B cell (primary cell): ENCODE measurements around the gene MATN3. TPM values are rescaled to one million over a fixed set of nuclear protein-coding genes. Genes with fewer than 3 reads are reported as not detected.

ENCODE experiments used
- ATAC-seq: fragments of 200-7000 bp; cut with Tn5 transposase; one replicate; pipeline ENCODE4 v1.10.0; 2021; ENCODE audit warnings: low read depth, mild to moderate bottlenecking, moderate number of reproducible peaks, moderate library complexity
- CTCF ChIA-PET: fragments of 350-600 bp; sonication (Branson Sonifier 250); formaldehyde crosslinking; loops from one replicate; lab custom pipeline; 2021; ENCODE audit warnings: antibody characterized with exemption, inconsistent platforms; lab: Charles Lee
- POLR2A ChIA-PET: fragments of 350-600 bp; sonication (Branson Sonifier 250); formaldehyde crosslinking; loops from one replicate; lab custom pipeline; 2021; ENCODE audit warnings: antibody characterized with exemption; lab: Charles Lee
- DNase-seq: peaks from one replicate; pipeline ENCODE4 v3.0.0; 2013
- H2AFZ ChIP-seq: 2 replicates; pipeline ENCODE4 v1.6.1; 2012; ENCODE audit warnings: mild to moderate bottlenecking, low read depth, low read length; ENCODE audit not compliant: insufficient read depth, poor library complexity, severe bottlenecking
- H3K27ac ChIP-seq, 2 donors: 1 replicate in 1 of 2; 2 replicates in 1 of 2; pipeline ENCODE4 v1.5.1; 2012 to 2013; ENCODE audit warnings: low read length in 2 of 2, mild to moderate bottlenecking in 2 of 2, moderate library complexity in 1 of 2
- H3K27me3 ChIP-seq, 4 experiments: fragments of 200-600 bp in 1 of 4; sonication (generic) in 1 of 4; replicated peaks in 1 of 4; 1 replicate in 2 of 4; 2 replicates in 2 of 4; pipeline versions ENCODE4 v1.6.1 to v1.7.0; 2013 to 2016; ENCODE audit warnings: low read length in 3 of 4, mild to moderate bottlenecking in 2 of 4, mixed read lengths in 1 of 4, moderate library complexity in 1 of 4; ENCODE audit not compliant: insufficient read depth in 4 of 4, control insufficient read depth in 3 of 4; ENCODE audit errors: control extremely low read depth in 1 of 4
- H3K36me3 ChIP-seq, 2 experiments: replicated peaks in 1 of 2; 1 replicate in 1 of 2; 2 replicates in 1 of 2; pipeline versions ENCODE4 v1.6.1 to v1.7.1; 2013; ENCODE audit warnings: low read length in 1 of 2; ENCODE audit not compliant: insufficient read depth in 2 of 2, control insufficient read depth in 1 of 2; ENCODE audit errors: control extremely low read depth in 1 of 2, extremely low read depth in 1 of 2
- H3K4me1 ChIP-seq, 2 donors: fragments of 200-600 bp in 1 of 2; sonication (generic) in 1 of 2; 1 replicate in 1 of 2; 2 replicates in 1 of 2; pipeline versions ENCODE4 v1.5.1 to v1.6.1; 2013 to 2017; ENCODE audit warnings: low read length in 2 of 2; ENCODE audit not compliant: control insufficient read depth in 2 of 2, insufficient read depth in 2 of 2
- H3K4me2 ChIP-seq: replicated peaks from 2 replicates; pipeline ENCODE3; 2012; ENCODE audit warnings: mild to moderate bottlenecking, low read depth, low read length; ENCODE audit not compliant: poor library complexity, severe bottlenecking
- H3K4me3 ChIP-seq, 5 experiments: fragments of 200-600 bp in 1 of 5; sonication (generic) in 1 of 5; 1 replicate in 3 of 5; 2 replicates in 2 of 5; pipeline versions ENCODE4 v1.5.1 to v1.7.0; 2011 to 2016; ENCODE audit warnings: low read length in 4 of 5, mild to moderate bottlenecking in 4 of 5, low read depth in 2 of 5, control low read depth in 1 of 5, moderate library complexity in 1 of 5; ENCODE audit not compliant: insufficient read depth in 1 of 5; ENCODE audit errors: control extremely low read depth in 1 of 5, extremely low read depth in 1 of 5
- H3K79me2 ChIP-seq: fragments of 200-600 bp; sonication (generic); one replicate; pipeline ENCODE4 v1.6.0; 2016; ENCODE audit warnings: low read length; ENCODE audit not compliant: control insufficient read depth, insufficient read depth
- H3K9ac ChIP-seq: fragments of 200-600 bp; sonication (generic); 2 replicates; pipeline ENCODE4 v1.6.1; 2017; ENCODE audit warnings: mild to moderate bottlenecking, low read length, moderate library complexity
- H3K9me3 ChIP-seq, 3 donors: one replicate each; pipeline versions ENCODE4 v1.6.1 to v1.7.1; 2013; ENCODE audit warnings: low read length in 2 of 3; ENCODE audit not compliant: control insufficient read depth in 2 of 3, insufficient read depth in 1 of 3; ENCODE audit errors: control extremely low read depth in 1 of 3
- H4K20me1 ChIP-seq: 2 replicates; pipeline ENCODE4 v1.6.0; 2012; ENCODE audit warnings: mild to moderate bottlenecking, low read length; ENCODE audit not compliant: insufficient read depth, control insufficient read depth, poor library complexity, severe bottlenecking
- H3K27ac Mint-ChIP-seq: one replicate; pipeline ENCODE4 v1.8.0; 2021; ENCODE audit warnings: mixed read lengths
- H3K27me3 Mint-ChIP-seq: one replicate; pipeline ENCODE4 v1.8.0; 2021; ENCODE audit warnings: mixed read lengths
- H3K4me1 Mint-ChIP-seq: one replicate; pipeline ENCODE4 v1.8.0; 2021; ENCODE audit warnings: mixed read lengths
- H3K4me3 Mint-ChIP-seq: one replicate; pipeline ENCODE4 v1.8.0; 2021; ENCODE audit warnings: mixed read lengths
- H3K9me3 Mint-ChIP-seq: one replicate; pipeline ENCODE4 v1.8.0; 2022; ENCODE audit warnings: mixed read lengths; ENCODE audit not compliant: insufficient read depth
- EZH2 ChIP-seq: IDR thresholded peaks from 2 replicates; pipeline ENCODE4 v1.6.1; 2012; ENCODE audit warnings: borderline replicate concordance, low read depth, mild to moderate bottlenecking, moderate library complexity, low read length; ENCODE audit not compliant: insufficient read depth, poor library complexity, severe bottlenecking
- WGBS: methylation state at CpG from one replicate; pipeline ENCODE4 v1.1.5; 2013; ENCODE audit warnings: missing lambda C conversion rate; ENCODE audit not compliant: insufficient coverage; 5-methylcytosine and 5-hydroxymethylcytosine counted together
- intact Hi-C: fragments of 100-400 bp; cut with micrococcal nuclease; formaldehyde crosslinking; loops from one replicate; pipeline ENCODE4 v1.10.0; 2022
- polyA plus RNA-seq: library from polyadenylated mRNA; depleted of rRNA; stranded (reverse); fragments of >200 nt; gene quantifications from 2 replicates; pipeline ENCODE4 v1.2.3, GENCODE V29; 2012
- total RNA-seq, 2 donors: library from RNA; stranded (reverse); fragments of 120-200 nt in 1 of 2; gene quantifications; 1 replicate in 1 of 2; 2 replicates in 1 of 2; pipeline versions ENCODE4 v1.2.3 to v1.2.4, GENCODE V29; 2013 to 2022
- TF ChIP-seq, protein P1 (sequence below): fragments of 200-600 bp; IDR thresholded peaks from one replicate; pipeline ENCODE4 v1.8.0; 2022; ENCODE audit warnings: antibody characterized with exemption, mild to moderate bottlenecking

The MATN3 gene
- total and polyA plus RNA-seq, 2 donors (not counting 1 experiment from before 2014, with no cell fraction given), result not detected

DNA sequence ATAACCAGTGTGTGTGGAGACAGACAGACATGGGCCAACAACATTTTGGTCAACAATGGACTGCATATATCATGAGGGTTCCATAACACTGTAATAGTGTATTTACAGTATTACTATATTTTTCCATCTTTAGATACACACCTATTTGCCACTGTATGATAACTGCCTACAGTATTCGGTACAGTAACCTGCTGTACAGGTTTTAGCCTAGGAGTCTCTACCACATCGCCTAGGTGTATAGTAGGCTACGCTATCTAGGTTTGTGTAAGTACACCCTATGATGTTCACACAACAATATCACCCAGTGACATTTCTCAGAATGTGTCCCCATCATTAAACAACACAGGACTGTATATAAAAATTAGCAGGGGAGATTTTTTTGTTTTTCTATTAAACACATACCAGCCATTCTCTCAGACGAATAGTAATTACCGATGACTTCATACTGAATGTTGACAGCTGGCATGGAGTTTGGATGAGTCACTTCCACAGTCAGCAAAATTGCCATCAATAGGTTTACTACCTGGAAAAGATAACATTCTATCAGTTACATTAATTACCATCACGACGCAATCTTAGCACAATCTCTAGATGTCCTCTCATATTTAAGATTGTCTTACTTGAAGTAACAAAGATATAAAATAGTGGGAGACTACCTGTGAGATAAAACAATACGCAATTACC, 28.2 kb upstream of the MATN3 start:
- Histone ChIP-seq H3K27ac (no peak overlapping the region), H3K9me3 (no peaks in the 10 kb centered on the region), H3K36me3 (peaks cover 15 to 54% of the 10 kb centered on the region in 2 experiments), H2AFZ (no peak overlapping the region), H3K4me1 (peaks cover 14 to 15% of the 10 kb centered on the region in 2 donors), H3K79me2 (peaks cover 68% of the 10 kb centered on the region), H3K4me2 (no peak overlapping the region), H3K27me3 (no peaks in the 10 kb centered on the region), H4K20me1 (peaks cover 60% of the 10 kb centered on the region), H3K4me3 (no peak overlapping the region), H3K9ac (no peak overlapping the region)
- no peak for TF ChIP-seq EZH2
- TF ChIP-seq, protein P1, sequence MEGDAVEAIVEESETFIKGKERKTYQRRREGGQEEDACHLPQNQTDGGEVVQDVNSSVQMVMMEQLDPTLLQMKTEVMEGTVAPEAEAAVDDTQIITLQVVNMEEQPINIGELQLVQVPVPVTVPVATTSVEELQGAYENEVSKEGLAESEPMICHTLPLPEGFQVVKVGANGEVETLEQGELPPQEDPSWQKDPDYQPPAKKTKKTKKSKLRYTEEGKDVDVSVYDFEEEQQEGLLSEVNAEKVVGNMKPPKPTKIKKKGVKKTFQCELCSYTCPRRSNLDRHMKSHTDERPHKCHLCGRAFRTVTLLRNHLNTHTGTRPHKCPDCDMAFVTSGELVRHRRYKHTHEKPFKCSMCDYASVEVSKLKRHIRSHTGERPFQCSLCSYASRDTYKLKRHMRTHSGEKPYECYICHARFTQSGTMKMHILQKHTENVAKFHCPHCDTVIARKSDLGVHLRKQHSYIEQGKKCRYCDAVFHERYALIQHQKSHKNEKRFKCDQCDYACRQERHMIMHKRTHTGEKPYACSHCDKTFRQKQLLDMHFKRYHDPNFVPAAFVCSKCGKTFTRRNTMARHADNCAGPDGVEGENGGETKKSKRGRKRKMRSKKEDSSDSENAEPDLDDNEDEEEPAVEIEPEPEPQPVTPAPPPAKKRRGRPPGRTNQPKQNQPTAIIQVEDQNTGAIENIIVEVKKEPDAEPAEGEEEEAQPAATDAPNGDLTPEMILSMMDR, result no peak
- DNase-seq (no peak), ATAC-seq (no peak)
- intact Hi-C loops, result no loop called here
- no peak overlapping the region for H3K27ac Mint-ChIP-seq
- 80% methylated on average over 1 of the region's 8 CpGs for WGBS
- no peak overlapping the region for H3K4me3 Mint-ChIP-seq
- H3K27me3 Mint-ChIP-seq, result no peaks in the 10 kb centered on the region
- ChIA-PET POLR2A (no interaction called here), CTCF (interaction anchor here (1.6 to 3.9 kb wide), 2 partner anchors 25 kb away, joined by 6 to 16 read pairs; no protein-coding TSS in a partner anchor)
- H3K9me3 Mint-ChIP-seq, result no peaks in the 10 kb centered on the region
- H3K4me1 Mint-ChIP-seq, result peaks cover 52% of the 10 kb centered on the region

DNA sequence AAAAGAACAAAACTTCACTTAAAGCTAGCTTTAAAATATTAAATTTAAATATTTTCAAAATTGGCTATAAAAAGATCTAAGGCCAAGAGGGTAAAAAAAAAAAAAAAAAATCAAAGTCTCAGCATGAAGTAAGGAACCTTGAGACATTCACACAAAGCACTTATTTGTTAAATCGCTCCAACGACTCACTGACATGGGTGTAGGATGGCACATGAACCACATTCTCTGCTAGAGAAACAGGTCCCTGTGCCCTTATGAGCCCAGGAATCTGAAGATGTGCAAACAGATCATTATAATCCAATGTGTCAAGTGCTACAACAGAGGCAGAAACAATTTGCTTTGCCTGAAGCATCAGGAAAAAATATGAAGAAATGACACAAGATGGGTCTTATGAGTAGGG, 25.2 kb upstream of the MATN3 start:
- H3K4me3 Mint-ChIP-seq, result no peak overlapping the region
- no peaks in the 10 kb centered on the region for H3K27me3 ChIP-seq
- POLR2A ChIA-PET, result no interaction called here
- peaks cover 39% of the 10 kb centered on the region for H4K20me1 ChIP-seq
- peaks cover 14 to 15% of the 10 kb centered on the region in 2 donors for H3K4me1 ChIP-seq
- H3K36me3 ChIP-seq, result peaks cover 15 to 74% of the 10 kb centered on the region in 2 experiments
- no peak overlapping the region for H3K27ac ChIP-seq
- CTCF ChIA-PET, result interaction anchor here (0.5 to 3.0 kb wide), 3 partner anchors 10 to 53 kb away, joined by 3 to 28 read pairs (median 3); no protein-coding TSS in a partner anchor
- no peak overlapping the region for H3K9ac ChIP-seq
- H3K4me3 ChIP-seq, result no peak overlapping the region
- no peaks in the 10 kb centered on the region for H3K9me3 ChIP-seq
- no peaks in the 10 kb centered on the region for H3K9me3 Mint-ChIP-seq
- H3K4me2 ChIP-seq, result no peak overlapping the region
- H3K27me3 Mint-ChIP-seq, result no peaks in the 10 kb centered on the region
- peaks cover 42% of the 10 kb centered on the region for H3K79me2 ChIP-seq
- DNase-seq (no peak), ATAC-seq (no peak)
- intact Hi-C loops, result no loop called here
- H2AFZ ChIP-seq, result no peak overlapping the region
- WGBS, result 100% methylated on average over 2 of the region's 2 CpGs
- no peak for TF ChIP-seq EZH2
- TF ChIP-seq, protein P1, result no peak
- peaks cover 42% of the 10 kb centered on the region for H3K4me1 Mint-ChIP-seq
- peak overlapping the region; percentile 57 for H3K27ac Mint-ChIP-seq
